WTC11 (cell line): ENCODE measurements around the gene PTPRN2.

Source experiments
- CBFB ChIP-seq: sonication (generic); formaldehyde crosslinking; IDR thresholded peaks from 2 replicates; pipeline ENCODE4 v1.8.1; 2022; ENCODE audit warnings: mild to moderate bottlenecking, low read depth, missing genetic modification reagents
- CREB1 ChIP-seq: sonication (generic); formaldehyde crosslinking; IDR thresholded peaks from 2 replicates; pipeline ENCODE4 v1.8.0; 2023; ENCODE audit warnings: mild to moderate bottlenecking, missing genetic modification reagents
- FOXP1 ChIP-seq: sonication (generic); formaldehyde crosslinking; IDR thresholded peaks from 2 replicates; pipeline ENCODE4 v1.8.0; 2022; ENCODE audit warnings: missing genetic modification reagents, mild to moderate bottlenecking, moderate library complexity, borderline replicate concordance
- JUN ChIP-seq: sonication (generic); formaldehyde crosslinking; IDR thresholded peaks from 2 replicates; pipeline ENCODE4 v1.8.0; 2023; ENCODE audit warnings: mild to moderate bottlenecking, missing genetic modification reagents
- RELA ChIP-seq: sonication (generic); formaldehyde crosslinking; IDR thresholded peaks from 2 replicates; pipeline ENCODE4 v1.8.1; 2022; ENCODE audit warnings: missing genetic modification reagents, mild to moderate bottlenecking, borderline replicate concordance
- TP53 ChIP-seq: sonication (generic); formaldehyde crosslinking; IDR thresholded peaks from 2 replicates; pipeline ENCODE4 v1.8.1; 2023; ENCODE audit warnings: mild to moderate bottlenecking, missing genetic modification reagents
- ZBTB21 ChIP-seq: sonication (generic); formaldehyde crosslinking; IDR thresholded peaks from 2 replicates; pipeline ENCODE4 v1.8.1; 2023; ENCODE audit warnings: mild to moderate bottlenecking, missing genetic modification reagents, borderline replicate concordance
- ZNF232 ChIP-seq: sonication (generic); formaldehyde crosslinking; IDR thresholded peaks from 2 replicates; pipeline ENCODE4 v1.8.0; 2022; ENCODE audit warnings: mild to moderate bottlenecking, missing genetic modification reagents
- ZNF671 ChIP-seq: fragments of 250-450 bp; sonication (Bioruptor Pico); IDR thresholded peaks from 2 replicates; pipeline ENCODE4 v1.8.0; 2021; ENCODE audit warnings: mild to moderate bottlenecking
- TF ChIP-seq, protein P1 (sequence below): fragments of 200-600 bp; IDR thresholded peaks from 2 replicates; pipeline ENCODE4 v1.8.0; 2022; ENCODE audit warnings: antibody characterized with exemption
- TF ChIP-seq, protein P2 (sequence below): sonication (generic); formaldehyde crosslinking; IDR thresholded peaks from 2 replicates; pipeline ENCODE4 v1.8.0; 2023; ENCODE audit warnings: missing genetic modification reagents

DNA sequence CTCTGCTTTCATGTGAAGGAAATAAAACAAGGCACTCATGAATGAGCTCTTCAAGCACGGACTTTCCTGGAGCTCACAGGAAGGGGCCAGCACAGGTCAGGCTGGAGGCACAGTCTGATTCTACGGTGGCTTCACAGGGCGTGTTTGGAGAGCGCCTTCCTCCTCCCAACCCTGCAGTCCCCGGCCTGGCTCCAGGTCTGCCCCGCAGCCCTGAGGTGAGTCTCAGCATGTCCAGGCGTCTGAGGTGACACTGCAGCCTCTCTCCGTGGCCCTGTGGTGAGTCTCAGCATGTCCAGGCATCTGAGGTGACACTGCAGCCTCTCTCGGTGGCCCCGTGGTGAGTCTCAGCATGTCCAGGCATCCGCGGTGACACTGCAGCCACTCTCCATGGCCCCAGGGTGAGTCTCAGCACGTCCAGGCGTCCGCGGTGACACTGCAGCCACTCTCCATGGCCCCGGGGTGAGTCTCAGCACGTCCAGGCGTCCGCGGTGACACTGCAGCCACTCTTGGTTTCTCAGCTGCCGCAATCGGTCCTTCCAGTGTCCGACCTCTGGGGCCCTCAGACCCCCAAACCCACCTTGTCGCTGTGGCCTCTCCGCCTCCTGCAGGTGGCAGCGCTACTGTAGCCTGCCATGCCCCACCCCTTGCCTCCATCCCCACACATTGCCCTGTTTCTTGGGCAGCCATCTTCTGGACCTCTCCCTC is 869.2 kb downstream of the PTPRN2 start:
- TF ChIP-seq, protein P1, sequence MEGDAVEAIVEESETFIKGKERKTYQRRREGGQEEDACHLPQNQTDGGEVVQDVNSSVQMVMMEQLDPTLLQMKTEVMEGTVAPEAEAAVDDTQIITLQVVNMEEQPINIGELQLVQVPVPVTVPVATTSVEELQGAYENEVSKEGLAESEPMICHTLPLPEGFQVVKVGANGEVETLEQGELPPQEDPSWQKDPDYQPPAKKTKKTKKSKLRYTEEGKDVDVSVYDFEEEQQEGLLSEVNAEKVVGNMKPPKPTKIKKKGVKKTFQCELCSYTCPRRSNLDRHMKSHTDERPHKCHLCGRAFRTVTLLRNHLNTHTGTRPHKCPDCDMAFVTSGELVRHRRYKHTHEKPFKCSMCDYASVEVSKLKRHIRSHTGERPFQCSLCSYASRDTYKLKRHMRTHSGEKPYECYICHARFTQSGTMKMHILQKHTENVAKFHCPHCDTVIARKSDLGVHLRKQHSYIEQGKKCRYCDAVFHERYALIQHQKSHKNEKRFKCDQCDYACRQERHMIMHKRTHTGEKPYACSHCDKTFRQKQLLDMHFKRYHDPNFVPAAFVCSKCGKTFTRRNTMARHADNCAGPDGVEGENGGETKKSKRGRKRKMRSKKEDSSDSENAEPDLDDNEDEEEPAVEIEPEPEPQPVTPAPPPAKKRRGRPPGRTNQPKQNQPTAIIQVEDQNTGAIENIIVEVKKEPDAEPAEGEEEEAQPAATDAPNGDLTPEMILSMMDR = no peak
- TF ChIP-seq ZNF232 (CRISPR knock-in tag) (no peak), FOXP1 (CRISPR knock-in tag) (no peak), RELA (no peak), JUN (CRISPR knock-in tag) (no peak), ZBTB21 (CRISPR knock-in tag) (no peak), TP53 (CRISPR knock-in tag) (no peak), CREB1 (no peak), CBFB (CRISPR knock-in tag) (no peak), ZNF671 (CRISPR knock-in tag) (no peak)
- TF ChIP-seq, protein P2, sequence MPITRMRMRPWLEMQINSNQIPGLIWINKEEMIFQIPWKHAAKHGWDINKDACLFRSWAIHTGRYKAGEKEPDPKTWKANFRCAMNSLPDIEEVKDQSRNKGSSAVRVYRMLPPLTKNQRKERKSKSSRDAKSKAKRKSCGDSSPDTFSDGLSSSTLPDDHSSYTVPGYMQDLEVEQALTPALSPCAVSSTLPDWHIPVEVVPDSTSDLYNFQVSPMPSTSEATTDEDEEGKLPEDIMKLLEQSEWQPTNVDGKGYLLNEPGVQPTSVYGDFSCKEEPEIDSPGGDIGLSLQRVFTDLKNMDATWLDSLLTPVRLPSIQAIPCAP (CRISPR knock-in tag) = no peak
